Adipose tissue (tissue), 3 donors: ENCODE measurements around the gene CBX5. TPM values are rescaled to one million over a fixed set of nuclear protein-coding genes. Genes with fewer than 3 reads are reported as not detected.

Source experiments
- H3K27ac ChIP-seq: one replicate; pipeline ENCODE4 v1.5.1; 2013; ENCODE audit warnings: low read depth, low read length
- WGBS, 3 donors: extraction: QIAGEN DNeasy Blood & Tissue Kit; methylation state at CpG; one replicate each; pipeline ENCODE4 v1.1.7; 2013; 5-methylcytosine and 5-hydroxymethylcytosine counted together
- polyA plus RNA-seq, 3 donors: library from polyadenylated mRNA; stranded (reverse); fragments of 200-250 nt; gene quantifications; one replicate each; pipeline ENCODE4 v1.2.3, GENCODE V29; 2013
- donor health status: healthy with polysubstance abuse.
- donor health status: Bipolar disorder and iron deficiency.
- donor health status: healthy.

CBX5 gene
- polyA plus RNA-seq, 3 donors: 5.6 to 12.4 (median 5.8) TPM

DNA sequence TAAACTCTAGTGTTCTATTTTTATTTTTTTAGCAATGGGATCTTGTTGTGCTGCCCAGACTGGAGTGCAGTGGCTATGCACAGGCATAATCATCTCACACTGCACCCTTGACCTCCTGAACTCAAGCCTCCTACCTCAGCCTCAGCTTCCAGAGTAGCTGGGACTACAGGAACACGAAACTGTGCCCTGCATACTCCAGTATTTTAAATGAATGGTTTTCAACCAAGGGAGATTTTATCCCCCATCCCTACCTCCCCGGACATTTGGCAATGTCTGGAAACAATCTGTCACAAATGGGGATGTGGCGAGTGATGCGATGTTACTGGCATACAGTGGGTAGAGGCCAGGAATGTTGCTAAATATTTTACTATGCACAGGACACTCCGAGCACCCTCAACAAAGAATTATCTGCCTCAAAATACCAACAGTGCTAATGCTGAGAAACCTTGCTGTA lies 2.1 kb downstream of the CBX5 start:
- WGBS, 3 donors: 27 to 53% (median 42%) methylated on average over 5 of the region's 5 CpGs

DNA sequence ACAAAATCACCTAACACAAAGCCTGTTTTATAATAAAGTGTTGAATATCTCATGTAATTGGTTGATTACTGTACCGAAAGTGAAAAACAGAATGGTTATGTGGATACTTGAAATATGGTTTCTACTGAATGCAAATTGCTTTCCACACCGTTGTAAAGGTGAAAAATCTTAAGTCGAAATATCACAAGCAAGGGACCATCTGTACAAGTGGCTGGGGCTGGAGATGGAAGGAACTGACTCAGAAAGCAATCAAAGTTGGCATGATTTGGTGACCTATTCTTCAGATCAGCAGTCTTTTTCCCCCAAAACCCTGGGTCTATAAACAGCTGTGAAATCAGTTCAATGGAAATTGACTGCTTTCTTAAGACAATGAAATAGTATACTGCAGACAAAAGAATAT lies 3.6 kb downstream of the CBX5 start:
- WGBS, 3 donors: 89 to 92% (median 90%) methylated on average over 3 of the region's 3 CpGs
- no peak overlapping the region for H3K27ac ChIP-seq

More for the DNA sequence above, 2.1 kb downstream of the CBX5 start:
- no peak overlapping the region for H3K27ac ChIP-seq

DNA sequence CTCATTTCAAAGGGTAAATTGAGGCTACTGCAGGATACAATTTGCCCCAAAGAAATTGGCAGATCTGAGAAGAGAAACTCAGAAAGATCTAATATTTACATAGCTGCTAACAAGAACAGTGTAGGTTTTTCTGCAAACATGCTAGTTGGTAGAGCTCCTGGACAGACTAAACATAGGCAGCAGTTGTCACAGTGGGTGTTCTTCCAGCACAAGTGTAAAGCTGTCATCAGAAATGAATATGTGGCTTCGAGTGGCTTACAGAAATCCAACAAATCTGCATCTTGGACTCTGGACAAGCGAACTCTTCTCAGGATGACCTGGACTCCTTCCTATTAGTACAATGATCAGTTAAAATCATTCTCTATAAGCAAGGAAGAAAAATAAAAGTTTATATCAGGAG lies 5.9 kb downstream of the CBX5 start:
- no peak overlapping the region for H3K27ac ChIP-seq
- WGBS, 3 donors: 47 to 88% (median 86%) methylated on average over 2 of the region's 2 CpGs

DNA sequence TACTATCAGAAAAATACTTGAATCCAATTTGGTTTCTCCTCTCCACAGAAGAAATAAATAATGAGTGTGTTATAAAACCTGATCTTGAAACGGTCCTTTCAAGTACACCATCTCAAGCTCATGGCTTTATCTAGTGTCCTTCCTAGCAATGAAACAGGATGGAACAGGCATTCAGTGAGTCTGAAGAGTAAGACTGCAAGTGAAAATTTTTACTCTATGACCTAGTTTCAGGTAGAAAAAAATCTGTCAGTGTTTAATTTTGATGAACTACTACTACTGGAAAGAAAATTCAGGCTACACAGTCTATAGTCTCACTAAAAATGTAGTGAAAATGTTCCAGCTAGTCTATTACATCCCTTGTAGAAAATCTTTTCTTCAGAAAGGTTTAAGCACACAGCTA lies 7.7 kb downstream of the CBX5 start:
- WGBS, 3 donors: 73 to 79% (median 76%) methylated on average over 1 of the region's 1 CpG
- no peak overlapping the region for H3K27ac ChIP-seq

DNA sequence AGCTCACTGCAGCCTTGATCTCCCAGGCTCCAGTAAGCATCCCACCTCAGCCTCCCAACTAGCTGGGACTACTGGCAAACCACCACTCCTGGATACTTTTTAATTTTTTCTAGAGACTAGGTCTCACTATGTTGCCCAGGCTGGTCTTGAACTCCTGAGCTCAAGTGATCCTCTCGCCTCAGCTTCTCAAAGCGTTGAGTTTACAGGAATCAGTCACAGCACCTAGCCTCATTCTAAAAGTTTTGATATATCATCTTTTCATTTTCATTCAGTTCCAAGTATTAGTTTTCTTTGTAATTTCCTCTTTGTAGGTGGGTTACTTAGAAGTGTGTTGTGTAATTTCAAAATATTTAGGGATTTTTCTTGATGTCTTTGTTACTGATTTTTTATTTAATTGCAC lies 9.6 kb downstream of the CBX5 start:
- 89 to 96% (median 95%) methylated on average over 2 of the region's 2 CpGs for WGBS, 3 donors
- H3K27ac ChIP-seq: no peak overlapping the region

DNA sequence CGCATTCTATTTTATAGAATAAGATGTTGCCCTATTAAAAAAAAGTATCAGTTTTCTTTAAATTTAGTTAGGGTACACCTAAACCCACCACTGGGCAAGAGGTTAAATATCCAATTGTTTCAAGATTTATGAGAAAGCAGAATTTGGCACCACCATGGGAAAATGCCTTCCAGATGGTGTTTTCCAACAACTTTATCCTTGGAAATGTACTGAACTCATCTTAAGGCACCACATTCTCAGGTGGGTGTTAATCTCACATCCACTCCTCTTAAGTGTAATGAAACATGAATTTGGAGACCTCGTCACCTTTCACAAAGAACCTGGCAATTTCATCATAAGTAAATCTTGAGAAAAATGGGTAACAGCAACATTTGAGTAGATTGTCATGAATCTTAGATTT lies 13.1 kb downstream of the CBX5 start:
- 97 to 100% (median 100%) methylated on average over 2 of the region's 2 CpGs for WGBS, 3 donors
- no peak overlapping the region for H3K27ac ChIP-seq

DNA sequence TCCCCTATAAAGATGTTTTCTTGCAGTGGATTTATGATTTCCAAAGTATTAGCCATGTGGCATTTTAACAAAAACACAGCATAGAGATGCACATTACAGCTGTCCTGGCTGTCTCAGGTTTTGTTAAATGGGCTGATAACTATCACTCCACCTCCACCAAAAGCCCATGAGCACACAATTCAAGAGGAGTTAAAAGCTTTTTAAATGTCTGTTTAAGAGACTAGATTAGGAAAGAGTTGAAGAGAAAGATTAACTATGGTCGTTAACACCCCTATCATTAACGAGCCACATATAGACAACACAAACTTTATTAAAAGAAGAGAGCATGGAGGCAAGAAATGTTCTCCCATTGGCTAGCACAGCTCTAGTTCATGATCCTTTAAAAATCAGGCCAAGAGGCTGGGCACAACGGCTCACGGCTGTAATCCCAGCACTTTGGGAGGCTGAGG lies 14.5 kb downstream of the CBX5 start:
- 90 to 94% (median 93%) methylated on average over 4 of the region's 4 CpGs for WGBS, 3 donors
- H3K27ac ChIP-seq: no peak overlapping the region

DNA sequence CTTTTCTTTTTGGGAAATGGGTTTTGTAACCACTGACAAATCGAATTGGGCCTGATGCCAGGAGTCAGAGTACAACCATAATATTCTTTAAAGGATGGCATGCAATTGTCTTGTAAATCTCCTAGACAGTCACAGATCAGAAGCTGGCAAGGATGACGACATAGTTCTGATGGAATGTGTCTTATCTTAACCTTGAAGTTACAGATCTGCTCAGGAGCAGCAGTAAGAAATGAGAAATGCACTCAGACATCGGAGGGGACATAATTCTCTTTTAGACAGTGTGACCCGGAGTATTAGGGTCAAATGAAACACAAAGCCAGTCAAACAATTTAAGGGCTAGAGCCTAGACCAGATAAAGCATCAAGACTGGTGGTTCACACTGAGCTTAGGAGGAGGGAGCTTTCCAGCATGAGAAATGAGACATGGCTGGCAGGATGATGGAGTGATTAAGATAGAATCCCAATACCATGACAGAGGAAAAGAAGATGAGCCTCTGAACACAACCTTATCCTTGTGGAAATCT lies 17.5 kb downstream of the CBX5 start:
- H3K27ac ChIP-seq: no peak overlapping the region

DNA sequence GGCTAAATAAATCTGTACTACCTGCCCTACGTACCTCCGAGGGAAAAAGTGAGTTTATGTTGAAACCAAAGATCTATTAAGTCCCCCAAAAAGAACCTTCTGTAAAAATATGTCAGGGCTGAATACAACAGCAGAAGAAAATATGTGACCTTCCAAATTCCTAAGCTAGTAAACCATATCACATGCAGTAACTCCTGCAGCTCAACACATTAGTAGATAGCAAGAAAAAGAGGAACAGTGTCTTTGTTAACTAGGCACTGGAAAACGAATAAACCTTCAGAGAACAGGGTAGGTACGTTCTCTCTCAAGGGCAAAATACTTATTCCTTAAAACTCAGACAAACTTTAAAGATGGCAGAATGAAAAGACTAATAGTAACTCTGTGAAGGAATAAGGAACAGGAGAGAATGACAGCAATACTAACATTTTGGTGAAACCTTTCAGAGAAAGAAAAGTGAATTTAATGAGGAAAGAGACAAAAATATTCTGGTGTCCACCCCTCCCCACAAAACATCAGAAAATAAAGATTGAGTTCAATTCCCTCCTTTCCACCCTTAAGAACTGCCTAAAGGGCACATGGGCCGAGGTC lies 18.0 kb downstream of the CBX5 start:
- WGBS, 3 donors: 39 to 56% (median 42%) methylated on average over 5 of the region's 5 CpGs
- no peak overlapping the region for H3K27ac ChIP-seq

More for the DNA sequence above, 17.5 kb downstream of the CBX5 start:
- WGBS, 3 donors: 34 to 35% (median 34%) methylated on average over 4 of the region's 4 CpGs

DNA sequence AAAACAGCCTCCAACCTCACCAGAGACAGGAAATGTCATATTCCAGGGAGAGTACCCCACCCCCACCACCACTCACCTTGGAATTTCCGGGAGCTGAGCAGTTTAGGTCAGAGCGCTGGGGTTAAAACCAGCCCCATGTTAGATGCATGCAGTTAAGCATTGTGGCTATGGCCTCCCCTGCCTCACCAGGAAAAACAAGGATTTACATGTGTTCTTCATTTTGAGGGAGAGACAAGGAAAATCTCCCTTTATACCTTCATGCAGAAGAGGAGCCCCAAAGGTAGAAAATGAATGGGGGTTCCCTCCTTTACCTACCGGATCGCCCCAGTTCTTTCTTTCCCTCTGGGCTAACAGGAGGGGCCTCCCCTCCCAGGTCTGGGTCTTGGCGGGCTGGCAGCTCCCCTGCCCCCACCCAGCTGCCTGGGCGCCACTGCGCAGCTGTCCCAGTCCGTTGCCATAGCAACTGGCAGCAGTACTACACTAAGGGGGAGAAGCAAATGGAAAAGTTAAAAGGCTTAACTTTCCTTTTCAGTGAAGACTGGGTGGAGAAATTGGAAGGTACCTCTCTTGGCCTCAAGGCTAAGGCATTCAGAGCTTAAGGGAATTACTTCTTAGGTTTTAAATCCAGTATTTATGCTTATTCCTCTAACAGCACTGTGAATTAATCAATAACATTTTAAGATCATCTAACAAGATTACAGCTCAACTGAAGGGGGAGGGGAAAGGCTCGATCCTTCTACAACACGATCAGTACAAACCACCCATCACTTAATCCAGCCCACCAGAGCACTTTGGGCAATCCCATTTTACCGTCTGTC lies 20.5 kb downstream of the CBX5 start:
- peak overlapping the region; percentile 72 for H3K27ac ChIP-seq
- 2 to 10% (median 7%) methylated on average over 11 of the region's 11 CpGs for WGBS, 3 donors

DNA sequence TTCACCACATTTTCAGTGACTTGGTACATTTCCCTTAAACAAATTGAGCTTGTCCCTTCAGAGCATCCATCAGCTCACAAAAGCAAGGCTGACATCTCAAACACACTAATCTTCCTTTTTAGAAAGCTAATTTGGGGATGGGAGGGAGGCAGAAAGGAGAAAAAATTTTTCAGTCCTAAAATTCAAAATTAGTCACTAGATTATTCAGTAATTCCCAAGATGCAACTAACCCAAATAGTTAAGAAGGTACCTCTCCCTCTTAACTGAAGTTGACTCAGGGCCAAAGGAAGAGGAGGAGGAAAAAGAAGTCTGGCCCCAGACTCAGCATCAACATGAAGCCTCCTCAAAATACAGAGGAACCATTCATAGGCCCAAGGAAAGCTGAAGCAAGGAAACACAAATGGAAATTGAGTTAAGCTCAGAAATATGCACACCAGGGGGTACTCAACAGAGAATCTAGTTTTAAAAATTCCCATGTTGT lies 21.7 kb downstream of the CBX5 start:
- H3K27ac ChIP-seq: no peak overlapping the region

DNA sequence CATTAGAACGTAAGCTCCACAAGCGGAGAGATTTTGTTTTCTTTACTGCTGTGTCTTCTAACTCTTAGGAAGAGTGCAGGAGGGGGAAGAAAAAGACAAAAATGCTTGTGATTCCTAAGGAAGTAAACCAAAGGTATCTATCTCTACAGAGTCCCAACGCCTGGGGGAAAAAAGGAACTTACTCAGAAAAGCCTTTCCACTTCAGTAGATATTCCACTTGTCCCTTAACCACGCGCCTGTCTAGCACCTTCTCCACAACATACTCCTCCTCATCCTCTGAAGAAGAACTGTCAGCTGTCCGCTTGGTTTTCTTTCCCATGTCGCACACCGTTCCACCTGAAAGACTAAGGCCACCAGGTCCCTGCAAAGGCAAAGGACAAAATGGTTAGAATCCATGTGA lies 22.6 kb downstream of the CBX5 start:
- H3K27ac ChIP-seq: no peak overlapping the region
- WGBS, 3 donors: 76 to 90% (median 88%) methylated on average over 8 of the region's 8 CpGs

DNA sequence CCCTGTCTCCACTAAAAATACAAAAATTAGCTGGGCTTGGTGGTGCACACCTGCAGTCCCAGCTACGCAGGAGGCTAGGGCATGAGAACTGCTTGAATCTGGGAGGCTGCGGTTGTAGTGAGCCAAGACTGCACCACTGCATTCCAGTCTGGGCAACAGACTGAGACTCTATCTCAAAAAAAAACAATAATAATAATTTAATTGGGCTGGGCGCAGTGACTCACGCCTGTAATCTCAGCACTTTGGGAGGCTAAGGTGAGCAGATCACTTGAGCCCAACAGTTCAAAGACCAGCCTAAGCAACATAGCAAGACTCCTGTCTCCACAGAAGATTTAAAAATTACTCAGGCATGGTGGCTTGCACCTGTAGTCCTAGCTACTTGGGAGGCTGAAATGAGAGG lies 26.7 kb downstream of the CBX5 start:
- 94 to 95% (median 95%) methylated on average over 4 of the region's 4 CpGs for WGBS, 3 donors
- H3K27ac ChIP-seq: no peak overlapping the region

DNA sequence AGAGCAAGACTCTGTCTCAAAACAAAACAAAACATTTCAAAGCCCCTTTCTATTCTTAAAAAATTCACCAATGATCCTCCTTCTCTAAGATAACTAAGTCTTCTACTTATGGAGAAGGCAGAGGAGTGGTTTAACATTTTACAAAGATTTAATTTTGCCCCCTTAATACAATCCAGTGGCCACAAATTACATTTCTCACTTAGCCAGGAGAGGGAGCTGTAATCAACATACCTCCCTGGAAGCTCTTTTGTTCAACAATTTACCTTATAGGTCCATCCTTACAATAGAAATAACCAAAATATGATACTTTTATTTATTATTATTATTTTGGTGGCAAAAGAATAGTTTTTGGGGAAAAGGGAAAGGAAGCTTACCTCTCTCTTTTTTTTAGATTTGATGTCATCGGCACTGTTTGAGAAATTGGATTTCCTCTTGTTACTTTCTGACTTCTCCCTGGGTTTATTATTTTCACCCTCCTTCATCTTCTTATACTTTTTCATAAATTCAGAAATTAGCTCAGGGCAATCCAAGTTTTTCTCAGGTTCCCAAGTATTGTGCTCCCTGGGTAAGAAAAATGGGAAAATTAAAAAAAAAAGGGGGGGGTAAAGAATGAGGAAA lies 28.1 kb downstream of the CBX5 start:
- H3K27ac ChIP-seq: no peak overlapping the region
- 73 to 100% (median 76%) methylated on average over 1 of the region's 1 CpG for WGBS, 3 donors

DNA sequence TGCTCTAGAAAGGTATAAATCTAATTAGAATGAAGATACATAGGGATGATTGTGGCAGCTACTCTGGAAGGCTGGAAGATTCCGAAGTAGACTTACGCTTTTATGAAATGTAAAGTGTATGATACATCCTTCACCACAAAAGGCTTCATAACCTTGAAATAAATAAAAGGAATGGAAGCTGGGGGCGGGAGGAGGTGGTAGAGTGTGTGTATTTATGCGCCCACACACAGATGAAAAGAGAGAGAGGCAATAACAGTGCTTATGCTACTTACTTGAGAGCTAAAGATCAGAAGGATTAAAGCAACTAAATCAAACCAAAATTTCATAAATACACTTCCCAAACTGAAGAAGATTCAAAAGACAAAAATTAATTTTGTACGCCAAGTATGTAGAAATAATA lies 30.4 kb downstream of the CBX5 start:
- no peak overlapping the region for H3K27ac ChIP-seq
- 94 to 96% (median 94%) methylated on average over 5 of the region's 5 CpGs for WGBS, 3 donors

DNA sequence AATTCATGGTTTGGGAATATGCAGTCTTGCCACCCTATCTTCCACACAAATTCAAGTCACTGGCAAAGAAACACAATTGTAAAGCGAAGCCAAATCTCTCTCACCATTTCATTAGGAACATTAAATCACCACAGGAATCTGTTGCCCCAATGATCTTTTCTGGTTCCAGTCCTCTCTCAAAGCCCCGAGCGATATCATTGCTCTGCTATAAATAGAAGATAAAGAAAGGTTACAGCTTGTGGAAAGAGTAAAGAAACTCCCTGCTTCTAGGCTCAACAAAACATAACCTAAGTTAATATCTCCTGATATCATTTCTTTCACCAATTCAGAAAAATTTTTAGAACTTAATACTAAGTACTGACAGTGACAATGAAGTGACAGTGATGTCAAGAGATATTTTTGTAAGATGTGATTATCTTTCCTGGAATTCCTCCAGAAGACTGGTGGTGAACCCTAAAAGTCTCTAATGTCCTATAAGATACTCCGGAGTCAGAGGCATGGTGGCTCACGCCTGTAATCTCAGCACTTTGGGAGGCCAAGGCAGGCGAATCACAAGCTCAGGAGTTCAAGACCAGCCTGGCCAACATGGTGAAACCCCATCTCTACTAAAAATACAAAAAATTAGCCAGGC lies 33.8 kb downstream of the CBX5 start:
- no peak overlapping the region for H3K27ac ChIP-seq
- 86 to 97% (median 94%) methylated on average over 6 of the region's 6 CpGs for WGBS, 3 donors

DNA sequence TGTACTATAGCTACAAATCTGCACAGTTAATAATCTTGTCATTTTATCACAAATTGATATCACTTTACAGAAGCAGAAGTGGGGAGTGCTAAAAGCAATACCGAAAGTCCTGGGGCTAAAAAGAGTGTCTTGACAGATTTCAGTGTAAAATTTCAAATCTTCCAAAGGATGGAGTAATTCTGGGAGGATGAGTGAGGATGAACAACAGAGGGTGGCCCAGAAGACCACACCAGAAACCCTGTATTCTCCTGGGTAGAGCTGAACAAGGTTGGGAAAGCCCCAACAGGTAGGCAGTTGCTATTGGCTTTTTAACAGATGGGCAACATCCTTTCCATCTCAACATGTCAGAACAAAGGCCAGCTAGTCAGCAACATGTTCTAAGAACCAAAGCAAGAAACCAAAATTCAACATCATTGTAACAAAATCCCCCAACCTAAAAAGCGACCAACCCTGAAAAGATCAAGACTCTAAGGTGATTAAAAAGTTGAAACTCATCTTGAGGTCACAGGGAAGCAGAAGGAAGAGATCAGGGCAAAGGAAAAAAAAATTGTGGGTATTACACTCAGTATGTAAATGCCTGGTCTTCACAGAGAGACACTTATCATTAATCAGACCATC lies 38.8 kb downstream of the CBX5 start:
- H3K27ac ChIP-seq: no peak overlapping the region
- 87 to 96% (median 90%) methylated on average over 2 of the region's 2 CpGs for WGBS, 3 donors

DNA sequence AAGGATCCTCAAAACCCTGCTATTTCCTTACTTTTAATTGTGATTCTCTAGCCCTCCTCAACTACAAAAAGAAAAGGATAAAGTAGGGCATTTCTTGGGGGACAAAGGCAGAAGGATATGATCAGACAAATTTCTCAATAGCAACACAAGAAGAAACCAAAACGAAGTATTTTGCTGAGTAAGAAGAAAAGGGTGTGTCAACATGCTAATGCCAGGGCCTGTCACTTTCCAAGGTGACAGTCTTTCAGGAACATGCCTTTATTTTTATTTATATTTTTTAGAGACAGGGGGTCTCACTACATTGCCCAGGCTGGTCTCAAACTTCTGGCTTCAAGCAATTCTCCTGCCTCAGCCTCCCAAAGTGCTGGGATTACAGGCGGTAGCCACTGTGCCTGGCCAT lies 39.8 kb downstream of the CBX5 start:
- WGBS, 3 donors: 58 to 66% (median 62%) methylated on average over 2 of the region's 2 CpGs
- no peak overlapping the region for H3K27ac ChIP-seq
